OCI-LY3 (cell line): ENCODE measurements around the gene MYL3.

Experiments
- CTCF ChIP-seq: fragments of 200-600, 300-600 bp; sonication (generic); IDR thresholded peaks from 2 replicates; pipeline ENCODE4 v1.5.1; 2014; ENCODE audit warnings: antibody characterized with exemption, low read length, low read depth
- EZH2phosphoT487 ChIP-seq: fragments of 200-600 bp; shearing (Covaris generic); IDR thresholded peaks from 2 replicates; pipeline ENCODE4 v1.6.1; 2018; ENCODE audit warnings: antibody characterized with exemption, mixed run types, low read depth

GRCh38 chr3:46843508-46843907 lies 19.7 kb downstream of the MYL3 start:
- TF ChIP-seq EZH2phosphoT487 (no peak), CTCF (no peak)
